CD4-positive, alpha-beta T cell treated with Interleukin-21 for 1 hour (primary cell): ENCODE results near the gene GBA3.

Experiments
- DNase-seq: peaks from one replicate; pipeline ENCODE4 v3.0.0-alpha.2; 2020

The GBA3 gene

GRCh38 chr4:22790631-22791030 lies 97.9 kb downstream of the GBA3 start:
- DNase-seq = no peak

- DNase-seq = no peak
Observed at GRCh38 chr4:22794732-22795131, 102.0 kb downstream of the GBA3 start.

GRCh38 chr4:22801391-22801790 lies 108.7 kb downstream of the GBA3 start:
- no peak for DNase-seq

GRCh38 chr4:22802876-22803275 lies 110.1 kb downstream of the GBA3 start:
- DNase-seq = no peak

GRCh38 chr4:22803512-22803911 lies 110.8 kb downstream of the GBA3 start:
- no peak for DNase-seq

- no peak for DNase-seq
Observed at GRCh38 chr4:22814906-22815305, 122.2 kb downstream of the GBA3 start.

- DNase-seq = no peak
Observed at GRCh38 chr4:22824091-22824490, 131.4 kb downstream of the GBA3 start.

- DNase-seq = no peak
Observed at GRCh38 chr4:22842360-22843018, 149.8 kb downstream of the GBA3 start.

- DNase-seq = no peak
Observed at GRCh38 chr4:22848332-22848731, 155.6 kb downstream of the GBA3 start.

- DNase-seq = no peak
Observed at GRCh38 chr4:22850055-22850454, 157.3 kb downstream of the GBA3 start.

GRCh38 chr4:22850630-22851029 lies 157.9 kb downstream of the GBA3 start:
- DNase-seq = no peak

GRCh38 chr4:22857411-22857810 lies 164.7 kb downstream of the GBA3 start:
- no peak for DNase-seq

- DNase-seq = no peak
Observed at GRCh38 chr4:22859318-22859717, 166.6 kb downstream of the GBA3 start.
